HEK293T (cell line): ENCODE data around the gene KCNF1.

ENCODE experiments used
- CTCF ChIA-PET: fragments of 350-600 bp; formaldehyde crosslinking; extraction: SDS; loops from one replicate; lab custom pipeline; 2021; ENCODE audit warnings: antibody characterized with exemption, inconsistent platforms; lab: Yijun Ruan, JAX
- POLR2A ChIA-PET: fragments of 350-600 bp; formaldehyde crosslinking; extraction: SDS; loops from one replicate; lab custom pipeline; 2020; ENCODE audit warnings: antibody characterized with exemption, inconsistent platforms; lab: Yijun Ruan, JAX
- DNase-seq: peaks from one replicate; pipeline ENCODE4 v3.0.0; 2012; ENCODE audit warnings: mixed read lengths; ENCODE audit errors: extremely low spot score
- ARNT ChIP-seq: fragments of 450-650 bp; IDR thresholded peaks from 2 replicates; pipeline ENCODE4 v1.6.1; 2017; ENCODE audit warnings: mild to moderate bottlenecking
- BHLHE40 ChIP-seq: fragments of 450-650 bp; IDR thresholded peaks from 2 replicates; pipeline ENCODE4 v1.6.1; 2016; ENCODE audit warnings: mild to moderate bottlenecking, moderate library complexity, borderline replicate concordance
- CTBP1 ChIP-seq: fragments of 450-650 bp; IDR thresholded peaks from 2 replicates; pipeline ENCODE4 v1.6.1; 2016; ENCODE audit warnings: borderline replicate concordance
- ELF4 ChIP-seq: fragments of 450-650 bp; IDR thresholded peaks from 2 replicates; pipeline ENCODE4 v1.6.1; 2017; ENCODE audit warnings: antibody characterized with exemption
- FOXA1 ChIP-seq: fragments of 450-650 bp; IDR thresholded peaks from 2 replicates; pipeline ENCODE4 v1.6.1; 2016; ENCODE audit warnings: mild to moderate bottlenecking
- FOXK2 ChIP-seq: fragments of 450-650 bp; IDR thresholded peaks from 2 replicates; pipeline ENCODE4 v1.6.1; 2016; ENCODE audit warnings: mild to moderate bottlenecking
- FOXM1 ChIP-seq: fragments of 450-650 bp; IDR thresholded peaks from 2 replicates; pipeline ENCODE4 v1.6.1; 2017; ENCODE audit warnings: mild to moderate bottlenecking, borderline replicate concordance
- HDGF ChIP-seq: fragments of 450-650 bp; IDR thresholded peaks from 2 replicates; pipeline ENCODE4 v1.6.1; 2017; ENCODE audit warnings: antibody characterized with exemption, borderline replicate concordance
- L3MBTL2 ChIP-seq: fragments of 450-650 bp; conservative IDR thresholded peaks from 2 replicates; pipeline ENCODE4 v1.6.1; 2016; ENCODE audit warnings: mild to moderate bottlenecking
- LEF1 ChIP-seq: fragments of 450-650 bp; IDR thresholded peaks from 2 replicates; pipeline ENCODE4 v1.6.1; 2017; ENCODE audit warnings: mild to moderate bottlenecking, borderline replicate concordance
- NFRKB ChIP-seq: fragments of 450-650 bp; IDR thresholded peaks from 2 replicates; pipeline ENCODE4 v1.6.1; 2016; ENCODE audit warnings: mild to moderate bottlenecking, moderate library complexity
- PKNOX1 ChIP-seq: fragments of 450-650 bp; IDR thresholded peaks from 2 replicates; pipeline ENCODE4 v1.6.1; 2016
- SP1 ChIP-seq: fragments of 450-650 bp; IDR thresholded peaks from 2 replicates; pipeline ENCODE4 v1.6.1; 2017
- SUZ12 ChIP-seq: fragments of 450-650 bp; IDR thresholded peaks from 2 replicates; pipeline ENCODE4 v1.6.1; 2016; ENCODE audit warnings: mild to moderate bottlenecking
- TARDBP ChIP-seq: fragments of 450-650 bp; IDR thresholded peaks from 2 replicates; pipeline ENCODE4 v1.6.1; 2016
- ZNF384 ChIP-seq: fragments of 450-650 bp; IDR thresholded peaks from 2 replicates; pipeline ENCODE4 v1.6.1; 2016

Gene KCNF1

GRCh38 chr2:10923008-10923375 lies 11.3 kb downstream of the KCNF1 start:
- DNase-seq, result no peak
- ChIA-PET POLR2A (no interaction called here), CTCF (no interaction called here)
- TF ChIP-seq ZNF384 (no peak), NFRKB (no peak), PKNOX1 (no peak), FOXA1 (no peak), ARNT (no peak)

- ChIA-PET CTCF (no interaction called here), POLR2A (no interaction called here)
- DNase-seq, result no peak
- TF ChIP-seq FOXM1 (no peak), SP1 (no peak), L3MBTL2 (no peak), FOXK2 (no peak), SUZ12 (no peak), ZNF384 (no peak), FOXA1 (no peak), NFRKB (no peak), ELF4 (no peak), HDGF (no peak), TARDBP (no peak), ARNT (no peak), CTBP1 (no peak), PKNOX1 (no peak), BHLHE40 (no peak)
Observed at GRCh38 chr2:10923965-10924364, 12.2 kb downstream of the KCNF1 start.

GRCh38 chr2:10924441-10924840 lies 12.7 kb downstream of the KCNF1 start:
- POLR2A ChIA-PET, result no interaction called here

GRCh38 chr2:10924859-10925258 lies 13.1 kb downstream of the KCNF1 start:
- POLR2A ChIA-PET, result no interaction called here
- no peak for TF ChIP-seq FOXA1
- no peak for TF ChIP-seq ARNT
- TF ChIP-seq FOXK2, result no peak
- no peak for TF ChIP-seq BHLHE40
- TF ChIP-seq LEF1, result no peak
- TF ChIP-seq CTBP1, result no peak
- no peak for TF ChIP-seq SUZ12
- no peak for TF ChIP-seq ELF4
- no peak for TF ChIP-seq FOXM1
- TF ChIP-seq L3MBTL2, result no peak
- no peak for TF ChIP-seq TARDBP
- no peak for TF ChIP-seq ZNF384
- TF ChIP-seq PKNOX1, result no peak
- DNase-seq, result no peak
- CTCF ChIA-PET, result interaction anchor here (1.2 kb wide), 1 partner anchor 15 kb away, joined by 3 read pairs; no protein-coding TSS in a partner anchor

More at GRCh38 chr2:10924441-10924840, 12.7 kb downstream of the KCNF1 start:
- TF ChIP-seq FOXM1 (no peak), CTBP1 (no peak), ARNT (no peak)
- no peak for DNase-seq
- CTCF ChIA-PET, result no interaction called here

- no peak for TF ChIP-seq ZNF384
- TF ChIP-seq HDGF, result no peak
- TF ChIP-seq BHLHE40, result no peak
- TF ChIP-seq FOXK2, result no peak
- ChIA-PET CTCF (interaction anchor here (1.2 kb wide), 1 partner anchor 16 kb away, joined by 3 read pairs; no protein-coding TSS in a partner anchor), POLR2A (no interaction called here)
- no peak for DNase-seq
Observed at GRCh38 chr2:10926191-10926820, 14.6 kb downstream of the KCNF1 start.

GRCh38 chr2:10930721-10931516 lies 19.2 kb downstream of the KCNF1 start:
- no peak for DNase-seq
- ChIA-PET POLR2A (no interaction called here), CTCF (interaction anchor here (0.6 kb wide), 1 partner anchor 12 kb away, joined by 3 read pairs; no protein-coding TSS in a partner anchor)
- TF ChIP-seq CTBP1 (no peak), FOXM1 (no peak), BHLHE40 (no peak), TARDBP (no peak), ZNF384 (no peak), HDGF (no peak), FOXA1 (no peak), PKNOX1 (no peak), L3MBTL2 (no peak), ELF4 (no peak), LEF1 (no peak), ARNT (no peak), FOXK2 (no peak)
